Endothelial cell (in vitro differentiated cells): ENCODE measurements around the gene PTPRM. TPM values are rescaled to one million over a fixed set of nuclear protein-coding genes. Genes with fewer than 3 reads are reported as not detected.

Experiments
- DNase-seq: peaks from one replicate; pipeline ENCODE4 v3.0.0; 2021; ENCODE audit warnings: low spot score
- H3K27ac Mint-ChIP-seq: one replicate; pipeline ENCODE4 v1.8.0; 2021; ENCODE audit warnings: mixed read lengths, inconsistent platforms; ENCODE audit not compliant: unreplicated experiment
- H3K27me3 Mint-ChIP-seq: one replicate; pipeline ENCODE4 v1.8.0; 2021; ENCODE audit warnings: mild to moderate bottlenecking, moderate library complexity, mixed read lengths, inconsistent platforms; ENCODE audit not compliant: unreplicated experiment
- H3K36me3 Mint-ChIP-seq: one replicate; pipeline ENCODE4 v1.8.0; 2021; ENCODE audit warnings: mild to moderate bottlenecking, low read depth, mixed read lengths, inconsistent platforms; ENCODE audit not compliant: unreplicated experiment
- H3K4me1 Mint-ChIP-seq: one replicate; pipeline ENCODE4 v1.8.0; 2021; ENCODE audit warnings: mild to moderate bottlenecking, mixed read lengths, inconsistent platforms; ENCODE audit not compliant: unreplicated experiment
- H3K4me3 Mint-ChIP-seq: one replicate; pipeline ENCODE4 v1.8.0; 2021; ENCODE audit warnings: mild to moderate bottlenecking, mixed read lengths, inconsistent platforms; ENCODE audit not compliant: unreplicated experiment
- H3K9me3 Mint-ChIP-seq: one replicate; pipeline ENCODE4 v1.8.0; 2021; ENCODE audit warnings: mixed read lengths, inconsistent platforms; ENCODE audit not compliant: unreplicated experiment
- total RNA-seq: library from RNA; stranded (reverse); fragmentation: NEBNext Ultra II Directional; extraction: Animal tissue kit (Norgen Biotek cat#: 25700); gene quantifications from one replicate; pipeline ENCODE4 v1.2.1, GENCODE V29; 2021; ENCODE audit not compliant: unreplicated experiment
- TF ChIP-seq, protein P1 (sequence below): fragments of 200-600 bp; sonication (generic); IDR thresholded peaks from one replicate; pipeline ENCODE4 v1.5.0; 2021; ENCODE audit warnings: antibody characterized with exemption; ENCODE audit not compliant: unreplicated experiment

PTPRM gene
- total RNA-seq, 1 donor from 2014 or later = 284 TPM

DNA sequence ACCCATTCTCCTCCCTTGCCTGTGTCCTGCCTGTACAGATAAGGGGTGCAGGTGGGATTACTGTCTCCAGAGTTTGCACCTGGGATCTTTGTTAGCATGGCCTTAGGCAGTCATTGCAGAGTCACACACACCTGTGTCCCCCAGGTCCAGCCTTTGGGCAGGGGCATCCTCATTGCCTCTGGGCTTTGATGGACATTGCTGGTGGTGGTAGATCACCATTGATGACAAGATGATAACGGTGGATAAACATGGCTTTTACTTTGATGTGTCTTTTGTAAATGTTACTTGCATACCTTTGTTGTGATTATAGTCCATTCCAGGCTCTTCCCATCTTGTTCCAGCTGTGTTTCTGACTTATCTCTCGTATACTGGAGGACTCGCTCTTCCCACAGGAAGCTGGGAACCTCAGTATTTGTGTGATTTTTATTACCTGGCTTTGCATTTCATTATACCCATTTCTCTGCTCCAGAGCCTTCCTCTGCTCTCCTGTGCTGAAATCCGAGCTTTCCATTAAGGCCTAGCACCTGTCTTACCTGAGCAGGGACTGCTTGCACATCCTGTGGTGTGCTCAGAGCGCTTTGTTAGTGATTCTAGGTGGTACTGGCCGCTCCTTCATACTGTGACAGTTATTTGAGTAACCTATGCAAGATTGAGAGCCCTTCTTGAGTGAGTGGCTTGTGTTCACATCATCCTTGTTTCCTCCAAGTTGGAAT is 79.2 kb downstream of the PTPRM start:
- no peak overlapping the region for H3K27ac Mint-ChIP-seq
- DNase-seq = no peak
- no peak overlapping the region for H3K4me3 Mint-ChIP-seq

DNA sequence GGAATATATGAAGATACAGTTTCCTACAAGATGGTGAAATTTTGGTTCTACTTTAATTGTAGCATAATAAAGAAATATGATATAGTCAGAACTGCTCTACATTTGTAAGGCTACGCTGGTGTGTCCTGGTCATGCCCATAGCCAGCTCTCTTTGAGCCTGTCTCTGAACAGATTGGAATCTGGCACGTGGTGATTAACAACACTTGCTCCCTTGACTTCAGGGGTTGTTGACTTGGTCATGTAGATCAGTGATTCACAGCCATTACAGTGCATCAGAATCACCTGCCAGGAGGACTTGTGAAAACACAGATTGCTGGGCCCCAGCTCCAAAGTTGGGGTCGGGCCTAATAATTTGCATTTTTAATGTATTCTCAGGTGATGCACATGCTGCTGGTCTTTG is 80.4 kb downstream of the PTPRM start:
- Mint-ChIP-seq H3K9me3 (no peaks in the 10 kb centered on the region), H3K4me3 (no peak overlapping the region), H3K27ac (no peak overlapping the region), H3K4me1 (peaks cover 9% of the 10 kb centered on the region), H3K36me3 (peaks cover 6% of the 10 kb centered on the region), H3K27me3 (peaks cover 3% of the 10 kb centered on the region)
- no peak for DNase-seq
- TF ChIP-seq, protein P1, sequence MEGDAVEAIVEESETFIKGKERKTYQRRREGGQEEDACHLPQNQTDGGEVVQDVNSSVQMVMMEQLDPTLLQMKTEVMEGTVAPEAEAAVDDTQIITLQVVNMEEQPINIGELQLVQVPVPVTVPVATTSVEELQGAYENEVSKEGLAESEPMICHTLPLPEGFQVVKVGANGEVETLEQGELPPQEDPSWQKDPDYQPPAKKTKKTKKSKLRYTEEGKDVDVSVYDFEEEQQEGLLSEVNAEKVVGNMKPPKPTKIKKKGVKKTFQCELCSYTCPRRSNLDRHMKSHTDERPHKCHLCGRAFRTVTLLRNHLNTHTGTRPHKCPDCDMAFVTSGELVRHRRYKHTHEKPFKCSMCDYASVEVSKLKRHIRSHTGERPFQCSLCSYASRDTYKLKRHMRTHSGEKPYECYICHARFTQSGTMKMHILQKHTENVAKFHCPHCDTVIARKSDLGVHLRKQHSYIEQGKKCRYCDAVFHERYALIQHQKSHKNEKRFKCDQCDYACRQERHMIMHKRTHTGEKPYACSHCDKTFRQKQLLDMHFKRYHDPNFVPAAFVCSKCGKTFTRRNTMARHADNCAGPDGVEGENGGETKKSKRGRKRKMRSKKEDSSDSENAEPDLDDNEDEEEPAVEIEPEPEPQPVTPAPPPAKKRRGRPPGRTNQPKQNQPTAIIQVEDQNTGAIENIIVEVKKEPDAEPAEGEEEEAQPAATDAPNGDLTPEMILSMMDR = no peak

More for the DNA sequence above, 79.2 kb downstream of the PTPRM start:
- TF ChIP-seq, protein P1 = no peak
- Mint-ChIP-seq H3K36me3 (peaks cover 6% of the 10 kb centered on the region), H3K4me1 (peaks cover 9% of the 10 kb centered on the region), H3K27me3 (peaks cover 3% of the 10 kb centered on the region), H3K9me3 (no peaks in the 10 kb centered on the region)

DNA sequence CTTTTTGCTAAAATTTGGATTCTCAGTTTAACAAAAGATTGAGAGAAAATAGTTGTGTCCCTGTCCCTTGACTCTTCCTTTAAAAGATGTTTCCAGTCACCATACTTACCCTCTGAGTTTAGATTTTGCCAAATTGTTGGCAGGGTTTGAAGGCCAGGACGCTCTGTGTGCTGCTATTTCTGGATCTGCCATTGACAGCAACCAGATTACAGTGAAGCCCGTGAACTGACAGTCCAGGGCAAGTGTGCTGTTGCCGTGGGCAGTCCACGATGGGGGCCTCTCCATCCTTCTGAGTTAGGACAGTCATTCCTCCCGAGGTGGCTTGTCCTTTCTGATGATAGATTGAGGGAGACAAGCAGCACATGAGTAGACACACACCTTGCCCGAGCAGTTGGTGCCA is 89.9 kb downstream of the PTPRM start:
- Mint-ChIP-seq H3K9me3 (no peaks in the 10 kb centered on the region), H3K4me1 (peaks cover 24% of the 10 kb centered on the region), H3K27ac (no peak overlapping the region), H3K4me3 (no peak overlapping the region), H3K36me3 (peaks cover 3% of the 10 kb centered on the region), H3K27me3 (no peaks in the 10 kb centered on the region)
- no peak for DNase-seq
- TF ChIP-seq, protein P1 = no peak

DNA sequence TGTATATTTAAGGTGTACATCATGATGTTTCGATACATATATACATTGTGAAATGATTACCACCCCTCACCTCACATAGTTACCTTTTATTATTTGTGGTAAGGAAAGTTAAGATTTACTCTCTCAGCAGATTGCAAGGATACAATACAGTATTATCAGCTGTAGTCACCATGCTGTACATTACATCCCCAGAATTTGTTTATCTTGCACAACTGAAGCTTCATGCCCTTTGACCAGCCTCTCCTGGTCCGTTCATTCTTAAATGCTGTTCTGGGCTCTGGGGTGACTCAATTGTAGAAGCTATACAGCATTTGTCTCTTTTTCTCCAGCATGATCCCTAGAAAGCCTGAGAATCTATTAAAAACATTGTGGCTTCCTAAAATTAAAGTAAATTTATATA is 90.8 kb downstream of the PTPRM start:
- TF ChIP-seq, protein P1 = no peak
- Mint-ChIP-seq H3K9me3 (no peaks in the 10 kb centered on the region), H3K27me3 (peaks cover 3% of the 10 kb centered on the region), H3K36me3 (peaks cover 2% of the 10 kb centered on the region), H3K4me1 (peaks cover 24% of the 10 kb centered on the region), H3K27ac (no peak overlapping the region), H3K4me3 (no peak overlapping the region)
- DNase-seq = no peak

DNA sequence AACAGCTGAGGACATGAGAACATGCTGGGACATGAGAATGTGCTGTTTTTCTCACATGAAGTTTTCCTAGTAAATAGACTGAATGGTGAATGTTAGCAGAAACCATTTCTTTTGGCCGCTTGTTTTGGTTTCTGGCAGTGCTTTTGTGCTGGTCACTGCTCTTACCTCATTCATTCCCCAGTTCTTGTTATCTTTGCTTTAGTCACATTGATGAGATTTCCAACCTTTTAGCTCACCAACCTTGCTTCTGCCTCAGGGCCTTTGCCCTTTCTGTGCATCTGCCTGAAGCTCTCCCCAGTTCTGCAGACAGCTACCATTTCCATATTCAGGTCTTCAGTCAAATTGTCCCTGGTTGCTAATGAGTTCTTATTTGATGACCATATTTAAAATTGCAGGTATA is 91.6 kb downstream of the PTPRM start:
- peaks cover 3% of the 10 kb centered on the region for H3K27me3 Mint-ChIP-seq
- H3K9me3 Mint-ChIP-seq = no peaks in the 10 kb centered on the region
- no peak overlapping the region for H3K27ac Mint-ChIP-seq
- TF ChIP-seq, protein P1 = no peak
- H3K4me3 Mint-ChIP-seq = no peak overlapping the region
- peaks cover 21% of the 10 kb centered on the region for H3K4me1 Mint-ChIP-seq
- no peak for DNase-seq
- H3K36me3 Mint-ChIP-seq = peaks cover 5% of the 10 kb centered on the region
